Body of pancreas (tissue), 4 donors: ENCODE measurements around the gene DAPK2.

Experiments used
- CTCF ChIP-seq, 7 experiments: fragments of 450-650 bp in 4 of 7; fragments of 200-600 bp in 3 of 7; sonication (generic) in 3 of 7; IDR thresholded peaks; one replicate each; pipeline ENCODE4 v1.5.1; 2016 to 2019; ENCODE audit warnings: antibody characterized with exemption in 7 of 7
- POLR2A ChIP-seq, 3 donors: fragments of 450-650 bp; IDR thresholded peaks; one replicate each; pipeline ENCODE4 v1.6.1; 2016; ENCODE audit warnings: antibody characterized with exemption in 3 of 3, mild to moderate bottlenecking in 2 of 3

GRCh38 chr15:63902671-63903035 lies 143.6 kb downstream of the DAPK2 start:
- TF ChIP-seq CTCF (IDR thresholded peaks at IDR 0.05) (no peak), POLR2A (IDR thresholded peaks at IDR 0.05) (no peak)
